GM12892 (cell line): ENCODE results near the gene SPDYC.

Experiments
- POLR2A ChIP-seq: IDR thresholded peaks from 2 replicates; pipeline ENCODE4 v1.6.1; 2011; ENCODE audit warnings: low read depth, low read length, control low read depth
- TAF1 ChIP-seq: IDR thresholded peaks from 2 replicates; pipeline ENCODE4 v1.6.1; 2011; ENCODE audit warnings: low read depth, mild to moderate bottlenecking, control low read depth, low read length, borderline replicate concordance

DNA sequence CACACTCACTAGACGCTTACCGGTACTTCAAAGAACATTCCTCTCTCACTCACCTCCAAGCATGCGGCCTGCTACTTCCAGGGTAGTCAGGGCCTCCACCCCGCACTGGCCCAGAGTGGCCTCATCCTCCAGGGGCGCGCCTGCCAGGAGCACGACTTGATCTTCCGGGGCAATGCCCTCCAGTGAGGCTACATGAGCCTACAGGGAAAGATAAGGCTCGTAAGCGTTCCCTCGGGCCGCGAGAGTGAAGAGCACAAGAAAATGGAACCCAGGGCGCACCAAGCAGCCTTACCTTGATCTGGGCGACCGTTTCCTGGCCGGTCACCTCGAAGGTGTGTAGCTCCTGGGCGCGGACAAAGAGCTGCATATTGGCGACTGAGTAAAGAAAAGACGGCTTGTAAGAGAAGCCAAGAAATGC lies 48.6 kb upstream of the SPDYC start:
- TF ChIP-seq POLR2A (no peak), TAF1 (no peak)
